Fibroblast of lung (primary cell): ENCODE results near the gene ENOX1.

Source experiments
- CTCF ChIP-seq, 2 donors: IDR thresholded peaks in 1 of 2; conservative IDR thresholded peaks in 1 of 2; 1 replicate in 1 of 2; 2 replicates in 1 of 2; pipeline ENCODE4 v1.5.1; 2011 to 2012; ENCODE audit warnings: low read length in 2 of 2, control low read depth in 1 of 2, inconsistent platforms in 1 of 2, low read depth in 1 of 2, mild to moderate bottlenecking in 1 of 2
- EZH2 ChIP-seq: IDR thresholded peaks from 2 replicates; pipeline ENCODE4 v1.5.1; 2012; ENCODE audit warnings: low read length, control low read depth, mild to moderate bottlenecking; ENCODE audit errors: missing control alignments

GRCh38 chr13:43662976-43663375 lies 123.8 kb downstream of the ENOX1 start:
- TF ChIP-seq CTCF (conservative IDR thresholded peaks at IDR 0.05 in 1 of 2, IDR thresholded peaks at IDR 0.05 in 1 of 2; ENCODE audit: low read depth in 1 of 2, low read length in 2 of 2) (no peak), EZH2 (no peak)
